ENCODE data around the gene ALDH18A1.

DNA sequence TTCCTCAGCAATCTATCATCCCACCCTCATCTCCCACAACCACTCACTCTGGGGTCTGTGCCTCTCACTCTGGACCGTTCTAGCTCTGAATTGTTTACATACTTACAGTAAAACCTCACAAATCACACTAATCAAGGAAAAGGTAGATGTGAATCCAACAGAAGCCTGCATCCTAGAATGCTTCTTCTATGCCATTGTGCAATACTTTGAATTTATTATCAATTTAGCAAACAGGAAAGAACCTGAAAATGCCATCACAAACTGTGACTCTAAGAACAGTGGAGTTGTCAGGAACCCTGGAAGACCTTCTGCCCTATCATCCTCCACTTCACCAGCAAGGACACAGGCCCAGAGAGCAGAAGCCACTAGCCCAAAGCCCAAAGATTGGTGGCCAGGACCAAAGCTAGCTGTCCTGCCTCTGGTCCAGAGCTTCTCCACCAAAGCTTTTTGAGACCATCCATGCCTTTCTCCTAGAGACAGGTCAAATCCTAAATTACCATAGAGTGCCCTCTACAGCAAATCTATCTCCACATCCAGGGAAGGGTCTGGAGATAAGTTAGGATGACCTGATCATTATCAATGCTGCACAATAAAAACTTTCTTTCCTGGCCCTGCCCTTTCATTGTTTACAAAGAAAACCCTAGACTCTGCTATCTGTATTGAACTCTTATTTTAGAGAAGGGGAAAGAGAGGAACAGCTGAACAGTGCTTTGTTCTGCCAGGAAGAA lies 97.8 kb downstream of the ALDH18A1 start:
- TF ChIP-seq, protein P1, sequence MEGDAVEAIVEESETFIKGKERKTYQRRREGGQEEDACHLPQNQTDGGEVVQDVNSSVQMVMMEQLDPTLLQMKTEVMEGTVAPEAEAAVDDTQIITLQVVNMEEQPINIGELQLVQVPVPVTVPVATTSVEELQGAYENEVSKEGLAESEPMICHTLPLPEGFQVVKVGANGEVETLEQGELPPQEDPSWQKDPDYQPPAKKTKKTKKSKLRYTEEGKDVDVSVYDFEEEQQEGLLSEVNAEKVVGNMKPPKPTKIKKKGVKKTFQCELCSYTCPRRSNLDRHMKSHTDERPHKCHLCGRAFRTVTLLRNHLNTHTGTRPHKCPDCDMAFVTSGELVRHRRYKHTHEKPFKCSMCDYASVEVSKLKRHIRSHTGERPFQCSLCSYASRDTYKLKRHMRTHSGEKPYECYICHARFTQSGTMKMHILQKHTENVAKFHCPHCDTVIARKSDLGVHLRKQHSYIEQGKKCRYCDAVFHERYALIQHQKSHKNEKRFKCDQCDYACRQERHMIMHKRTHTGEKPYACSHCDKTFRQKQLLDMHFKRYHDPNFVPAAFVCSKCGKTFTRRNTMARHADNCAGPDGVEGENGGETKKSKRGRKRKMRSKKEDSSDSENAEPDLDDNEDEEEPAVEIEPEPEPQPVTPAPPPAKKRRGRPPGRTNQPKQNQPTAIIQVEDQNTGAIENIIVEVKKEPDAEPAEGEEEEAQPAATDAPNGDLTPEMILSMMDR (optimal IDR thresholded peaks at IDR 0.05 in 1 of 3, IDR thresholded peaks at IDR 0.05 in 1 of 3, conservative IDR thresholded peaks at IDR 0.05 in 1 of 3; ENCODE audit: extremely low read depth in 1 of 3, insufficient read depth in 2 of 3, low read length in 3 of 3) = no peak
- TF ChIP-seq EZH2 (IDR thresholded peaks at IDR 0.05; ENCODE audit: low read length) = no peak
